IPS DF 4.7 (cell line): ENCODE data around the gene CDK11A.
"Not testable (repeated sequence)": the region's sequence is repeated elsewhere in the genome, so short reads cannot be mapped to it uniquely, and the experiment has no call there.

ENCODE experiments used
- DNase-seq: peaks from one replicate; pipeline ENCODE4 v3.0.0-alpha.2; 2013; ENCODE audit warnings: low spot score; ENCODE audit errors: extremely low read depth

CDK11A gene

GRCh38 chr1:1754051-1754815 is 30.1 kb upstream of the CDK11A start:
- no peak for DNase-seq

GRCh38 chr1:1753607-1754005 is 29.4 kb upstream of the CDK11A start:
- DNase-seq, result no peak

GRCh38 chr1:1752636-1753606 is 28.8 kb upstream of the CDK11A start:
- DNase-seq, result no peak

- no peak for DNase-seq
These were observed 28.0 kb upstream of the CDK11A start for GRCh38 chr1:1752190-1752589.

- DNase-seq, result not testable (repeated sequence)
These were observed 25.8 kb upstream of the CDK11A start for GRCh38 chr1:1749941-1750340.

GRCh38 chr1:1748686-1749321 is 24.6 kb upstream of the CDK11A start:
- DNase-seq, result no peak

GRCh38 chr1:1746566-1746909 is 22.4 kb upstream of the CDK11A start:
- DNase-seq, result not testable (repeated sequence)

- DNase-seq, result not testable (repeated sequence)
These were observed 21.8 kb upstream of the CDK11A start for GRCh38 chr1:1745651-1746565.

- DNase-seq, result not testable (repeated sequence)
These were observed 18.4 kb upstream of the CDK11A start for GRCh38 chr1:1742529-1742928.

GRCh38 chr1:1741013-1741412 is 16.9 kb upstream of the CDK11A start:
- DNase-seq, result not testable (repeated sequence)

GRCh38 chr1:1738799-1739337 is 14.7 kb upstream of the CDK11A start:
- not testable (repeated sequence) for DNase-seq

- DNase-seq, result not testable (repeated sequence)
These were observed 13.8 kb upstream of the CDK11A start for GRCh38 chr1:1737675-1738590.

- no peak for DNase-seq
These were observed 8.2 kb upstream of the CDK11A start for GRCh38 chr1:1732381-1732780.

- DNase-seq, result no peak
These were observed 6.7 kb upstream of the CDK11A start for GRCh38 chr1:1730870-1731269.

GRCh38 chr1:1730230-1730629 is 6.1 kb upstream of the CDK11A start:
- not testable (repeated sequence) for DNase-seq

GRCh38 chr1:1729116-1729816 is 5.1 kb upstream of the CDK11A start:
- DNase-seq, result not testable (repeated sequence)

GRCh38 chr1:1728308-1729005 is 4.3 kb upstream of the CDK11A start:
- not testable (repeated sequence) for DNase-seq

GRCh38 chr1:1727131-1727651 is 3.0 kb upstream of the CDK11A start:
- DNase-seq, result not testable (repeated sequence)
